MM.1S (cell line): Measurements from ENCODE around the gene CDK5RAP2.

Source experiments
- DNase-seq: peaks from one replicate; pipeline ENCODE4 v3.0.0-alpha.2; 2015
- H2AFZ ChIP-seq: fragments of 300-600 bp; sonication (generic); 2 replicates; pipeline ENCODE4 v1.6.0; 2016; ENCODE audit warnings: antibody characterized with exemption, low read length
- H3F3A ChIP-seq: fragments of 300-600 bp; sonication (generic); 2 replicates; pipeline ENCODE4 v1.6.1; 2016; ENCODE audit warnings: mild to moderate bottlenecking, antibody characterized with exemption, low read length, moderate library complexity, mixed read lengths; ENCODE audit not compliant: insufficient read depth
- H3K27ac ChIP-seq: fragments of 300-600 bp; sonication (generic); 2 replicates; pipeline ENCODE4 v1.5.1; 2016; ENCODE audit warnings: mild to moderate bottlenecking, low read length
- H3K27me3 ChIP-seq: fragments of 300-600 bp; sonication (generic); replicated peaks from 2 replicates; pipeline ENCODE4 v1.6.0; 2016; ENCODE audit warnings: low read length; ENCODE audit not compliant: insufficient read depth
- H3K36me3 ChIP-seq: fragments of 300-600 bp; sonication (generic); replicated peaks from 2 replicates; pipeline ENCODE4 v1.6.1; 2016; ENCODE audit warnings: mild to moderate bottlenecking, low read length, mixed read lengths; ENCODE audit not compliant: insufficient read depth
- H3K4me1 ChIP-seq: fragments of 300-600 bp; sonication (generic); 2 replicates; pipeline ENCODE4 v1.6.1; 2016; ENCODE audit warnings: low read length, mixed read lengths
- H3K4me2 ChIP-seq: fragments of 300-600 bp; sonication (generic); 2 replicates; pipeline ENCODE4 v1.6.0; 2016; ENCODE audit warnings: low read depth, low read length
- H3K4me3 ChIP-seq: fragments of 300-600 bp; sonication (generic); 2 replicates; pipeline ENCODE4 v1.5.1; 2016; ENCODE audit warnings: low read length, mixed read lengths
- H3K79me2 ChIP-seq: fragments of 300-600 bp; sonication (generic); 2 replicates; pipeline ENCODE4 v1.6.1; 2016; ENCODE audit warnings: mixed run types, low read length, mixed read lengths
- H3K9ac ChIP-seq: fragments of 300-600 bp; sonication (generic); 2 replicates; pipeline ENCODE4 v1.6.1; 2016; ENCODE audit warnings: low read length, mixed read lengths
- H3K9me2 ChIP-seq: fragments of 300-600 bp; sonication (generic); replicated peaks from 2 replicates; pipeline ENCODE4 v1.6.1; 2016; ENCODE audit warnings: mild to moderate bottlenecking, low read length, mixed read lengths; ENCODE audit not compliant: insufficient read depth
- H3K9me3 ChIP-seq: fragments of 300-600 bp; sonication (generic); replicated peaks from 2 replicates; pipeline ENCODE4 v1.6.1; 2016; ENCODE audit warnings: mild to moderate bottlenecking, low read length, mixed read lengths; ENCODE audit not compliant: insufficient read depth
- H4K20me1 ChIP-seq: fragments of 300-600 bp; sonication (generic); 2 replicates; pipeline ENCODE4 v1.6.1; 2016; ENCODE audit warnings: mild to moderate bottlenecking, low read length, moderate library complexity, mixed read lengths; ENCODE audit not compliant: insufficient read depth
- EZH2 ChIP-seq: fragments of 300-600 bp; sonication (generic); optimal IDR thresholded peaks from 2 replicates; pipeline ENCODE3; 2017; ENCODE audit warnings: low read depth, mild to moderate bottlenecking, antibody characterized with exemption, low read length, mixed read lengths
- EZH2phosphoT487 ChIP-seq: fragments of 300-600 bp; sonication (generic); IDR thresholded peaks from 2 replicates; pipeline ENCODE4 v1.6.1; 2018; ENCODE audit warnings: antibody characterized with exemption, low read length
- TF ChIP-seq, protein P1 (sequence below): fragments of 300-600 bp; sonication (generic); IDR thresholded peaks from 2 replicates; pipeline ENCODE4 v1.5.1; 2016; ENCODE audit warnings: antibody characterized with exemption, low read length, mixed read lengths

Gene CDK5RAP2

DNA sequence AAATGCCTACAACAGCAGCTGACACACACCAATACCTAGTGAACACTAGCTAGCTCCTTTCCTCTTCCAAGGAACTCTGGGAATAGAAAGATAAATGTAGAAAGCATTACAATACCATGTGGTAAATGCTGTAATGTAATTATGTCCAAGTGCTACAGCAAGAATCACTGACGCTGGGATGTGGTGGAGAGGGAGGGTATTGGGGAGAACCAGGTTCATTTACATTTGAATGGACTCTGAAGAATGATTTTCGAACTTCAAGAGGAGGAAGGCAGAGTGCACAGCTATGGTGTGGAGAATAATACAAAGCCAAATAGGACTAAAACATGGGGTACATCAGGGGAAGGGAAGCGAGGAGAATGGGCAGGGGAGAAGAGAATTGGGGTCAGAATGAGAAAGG is 158.0 kb downstream of the CDK5RAP2 start:
- no peak overlapping the region for H3K4me2 ChIP-seq
- H2AFZ ChIP-seq: no peak overlapping the region
- H4K20me1 ChIP-seq: no peaks in the 10 kb centered on the region
- no peaks in the 10 kb centered on the region for H3K9me2 ChIP-seq
- H3K4me3 ChIP-seq: no peak overlapping the region
- DNase-seq: no peak
- no peaks in the 10 kb centered on the region for H3K9me3 ChIP-seq
- no peak overlapping the region for H3K27ac ChIP-seq
- no peaks in the 10 kb centered on the region for H3K4me1 ChIP-seq
- H3F3A ChIP-seq: no peaks in the 10 kb centered on the region
- TF ChIP-seq, protein P1, sequence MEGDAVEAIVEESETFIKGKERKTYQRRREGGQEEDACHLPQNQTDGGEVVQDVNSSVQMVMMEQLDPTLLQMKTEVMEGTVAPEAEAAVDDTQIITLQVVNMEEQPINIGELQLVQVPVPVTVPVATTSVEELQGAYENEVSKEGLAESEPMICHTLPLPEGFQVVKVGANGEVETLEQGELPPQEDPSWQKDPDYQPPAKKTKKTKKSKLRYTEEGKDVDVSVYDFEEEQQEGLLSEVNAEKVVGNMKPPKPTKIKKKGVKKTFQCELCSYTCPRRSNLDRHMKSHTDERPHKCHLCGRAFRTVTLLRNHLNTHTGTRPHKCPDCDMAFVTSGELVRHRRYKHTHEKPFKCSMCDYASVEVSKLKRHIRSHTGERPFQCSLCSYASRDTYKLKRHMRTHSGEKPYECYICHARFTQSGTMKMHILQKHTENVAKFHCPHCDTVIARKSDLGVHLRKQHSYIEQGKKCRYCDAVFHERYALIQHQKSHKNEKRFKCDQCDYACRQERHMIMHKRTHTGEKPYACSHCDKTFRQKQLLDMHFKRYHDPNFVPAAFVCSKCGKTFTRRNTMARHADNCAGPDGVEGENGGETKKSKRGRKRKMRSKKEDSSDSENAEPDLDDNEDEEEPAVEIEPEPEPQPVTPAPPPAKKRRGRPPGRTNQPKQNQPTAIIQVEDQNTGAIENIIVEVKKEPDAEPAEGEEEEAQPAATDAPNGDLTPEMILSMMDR: no peak
- TF ChIP-seq EZH2phosphoT487 (no peak), EZH2 (no peak)
- no peak overlapping the region for H3K9ac ChIP-seq
- H3K27me3 ChIP-seq: no peaks in the 10 kb centered on the region
- peaks cover 5% of the 10 kb centered on the region; the same call in 1 of the 2 replicates for H3K79me2 ChIP-seq
- H3K36me3 ChIP-seq: peaks cover 7% of the 10 kb centered on the region; the same call in 1 of the 2 replicates

DNA sequence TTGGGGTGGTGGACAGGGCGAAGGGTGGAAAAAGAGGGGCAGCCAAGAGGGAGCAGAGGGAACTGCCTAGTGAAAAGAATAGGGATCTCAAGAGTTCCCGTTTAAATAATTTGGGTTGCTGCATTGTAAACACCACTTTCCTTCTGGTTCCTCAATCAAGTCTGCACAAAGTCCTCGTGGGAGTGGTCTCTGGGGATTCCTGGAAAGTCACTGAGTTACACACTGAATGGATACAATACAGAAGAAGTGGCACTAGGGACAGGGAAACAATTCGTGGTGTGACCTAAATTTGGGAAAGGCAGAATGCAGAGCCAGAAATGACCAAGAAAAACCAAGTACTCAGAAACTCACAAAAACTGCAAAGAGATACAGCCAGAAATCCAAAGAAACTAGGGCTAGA is 161.7 kb downstream of the CDK5RAP2 start:
- no peak for DNase-seq
- no peaks in the 10 kb centered on the region for H3K9me3 ChIP-seq

DNA sequence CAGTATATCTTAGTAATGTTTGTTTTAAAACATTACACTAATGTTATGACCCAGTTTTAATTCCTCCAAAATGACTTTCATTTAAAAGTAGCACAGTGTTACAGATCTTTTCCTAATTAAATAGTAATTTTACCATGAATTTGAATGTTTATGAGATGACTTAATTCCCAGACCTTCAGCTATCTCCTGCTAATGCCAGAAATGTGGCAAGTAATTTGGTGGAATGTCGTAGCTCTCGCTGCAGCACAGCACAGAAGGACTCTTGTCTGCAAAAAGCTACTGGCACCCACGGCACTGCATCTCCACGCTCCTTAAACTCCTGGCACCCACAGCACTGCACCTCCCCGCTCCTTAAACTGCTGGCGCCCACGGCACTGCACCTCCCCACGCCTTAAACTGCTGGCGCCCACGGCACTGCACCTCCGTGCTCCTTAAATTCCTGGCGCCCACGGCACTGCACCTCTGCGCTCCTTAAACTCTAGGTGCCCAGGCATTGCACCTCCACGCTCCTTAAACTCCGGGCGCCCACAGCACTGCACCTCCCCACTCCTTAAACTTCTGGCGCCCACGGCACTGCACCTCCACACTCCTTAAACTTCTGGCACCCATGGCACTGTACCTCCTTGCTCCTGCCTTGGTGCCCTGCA is 163.1 kb downstream of the CDK5RAP2 start:
- Histone ChIP-seq H3K9ac (no peak overlapping the region), H3K79me2 (no peaks in the 10 kb centered on the region), H3K4me3 (no peak overlapping the region), H3K9me3 (no peaks in the 10 kb centered on the region), H2AFZ (no peak overlapping the region), H3F3A (no peaks in the 10 kb centered on the region), H3K9me2 (no peaks in the 10 kb centered on the region), H3K36me3 (peaks cover 11% of the 10 kb centered on the region; the same call in 1 of the 2 replicates), H3K4me1 (no peaks in the 10 kb centered on the region), H3K27me3 (no peaks in the 10 kb centered on the region), H3K4me2 (no peak overlapping the region), H3K27ac (no peak overlapping the region), H4K20me1 (no peaks in the 10 kb centered on the region)
- TF ChIP-seq EZH2: no peak
- TF ChIP-seq, protein P1: no peak
- TF ChIP-seq EZH2phosphoT487: no peak
- DNase-seq: no peak

More for the DNA sequence above, 161.7 kb downstream of the CDK5RAP2 start:
- Histone ChIP-seq H3K9ac (no peak overlapping the region), H3K4me3 (no peak overlapping the region), H3K79me2 (no peaks in the 10 kb centered on the region), H3K27me3 (no peaks in the 10 kb centered on the region), H2AFZ (no peak overlapping the region), H3F3A (no peaks in the 10 kb centered on the region), H3K27ac (no peak overlapping the region), H3K36me3 (peaks cover 15% of the 10 kb centered on the region; the same call in 1 of the 2 replicates), H3K4me1 (no peaks in the 10 kb centered on the region), H4K20me1 (no peaks in the 10 kb centered on the region), H3K9me2 (no peaks in the 10 kb centered on the region), H3K4me2 (no peak overlapping the region)
- TF ChIP-seq, protein P1: no peak
- no peak for TF ChIP-seq EZH2
- no peak for TF ChIP-seq EZH2phosphoT487
